HEK293 (cell line): ENCODE data around the gene ARAP3.
"Not testable (repeated sequence)": the region's sequence is repeated elsewhere in the genome, so short reads cannot be mapped to it uniquely, and the experiment has no call there.

Experiments
- CTCF ChIA-PET: fragments of 350-600 bp; formaldehyde crosslinking; extraction: SDS; loops from one replicate; lab custom pipeline; 2021; ENCODE audit warnings: antibody characterized with exemption; lab: Yijun Ruan, JAX
- POLR2A ChIA-PET: fragments of 300-600 bp; formaldehyde crosslinking; extraction: SDS; loops from one replicate; lab custom pipeline; 2020; ENCODE audit warnings: antibody characterized with exemption, inconsistent platforms; lab: Yijun Ruan, JAX
- H3K27ac ChIP-seq: fragments of 200-500 bp; sonication (Bioruptor generic); 2 replicates; pipeline ENCODE4 v1.5.1; 2014; ENCODE audit warnings: low read depth, low read length, control low read depth, inconsistent platforms; ENCODE audit errors: extremely low read depth
- H3K36me3 ChIP-seq, 2 experiments: fragments of 200-500 bp in 1 of 2; sonication (Bioruptor generic) in 1 of 2; 1 replicate in 1 of 2; 2 replicates in 1 of 2; pipeline ENCODE4 v1.5.1; 2014 to 2017; ENCODE audit warnings: inconsistent platforms in 2 of 2, low read length in 2 of 2; ENCODE audit not compliant: control insufficient read depth in 2 of 2, insufficient read depth in 1 of 2
- H3K4me1 ChIP-seq: fragments of 200-500 bp; sonication (Bioruptor generic); 2 replicates; pipeline ENCODE4 v1.5.1; 2014; ENCODE audit warnings: mild to moderate bottlenecking, low read length, inconsistent platforms; ENCODE audit not compliant: control insufficient read depth, insufficient read depth
- H3K4me3 ChIP-seq: 2 replicates; pipeline ENCODE4 v1.5.1; 2011; ENCODE audit warnings: low read depth, mild to moderate bottlenecking, control low read depth, low read length, moderate library complexity
- H3K9me3 ChIP-seq: fragments of 200-500 bp; sonication (Bioruptor generic); 2 replicates; pipeline ENCODE4 v1.5.1; 2014; ENCODE audit warnings: low read depth, low read length, inconsistent platforms; ENCODE audit not compliant: control insufficient read depth, insufficient read depth
- AEBP2 ChIP-seq: fragments of 450-650 bp; formaldehyde crosslinking; IDR thresholded peaks from 2 replicates; pipeline ENCODE4 v1.5.1; 2016; ENCODE audit warnings: missing biosample characterization, missing genetic modification characterization, borderline replicate concordance
- FEZF1 ChIP-seq: fragments of 450-650 bp; formaldehyde crosslinking; IDR thresholded peaks from 2 replicates; pipeline ENCODE4 v1.5.1; 2016; ENCODE audit warnings: missing biosample characterization, missing genetic modification characterization
- MZF1 ChIP-seq: fragments of 450-650 bp; formaldehyde crosslinking; IDR thresholded peaks from 2 replicates; pipeline ENCODE4 v1.5.1; 2017; ENCODE audit warnings: missing biosample characterization, missing genetic modification characterization, borderline replicate concordance
- SCRT1 ChIP-seq: fragments of 450-650 bp; formaldehyde crosslinking; IDR thresholded peaks from 2 replicates; pipeline ENCODE4 v1.5.1; 2016; ENCODE audit warnings: missing biosample characterization, missing genetic modification characterization, borderline replicate concordance
- SCRT2 ChIP-seq: fragments of 450-650 bp; formaldehyde crosslinking; IDR thresholded peaks from 2 replicates; pipeline ENCODE4 v1.5.1; 2016; ENCODE audit warnings: missing biosample characterization, missing genetic modification characterization
- WT1 ChIP-seq: fragments of 450-650 bp; formaldehyde crosslinking; IDR thresholded peaks from 2 replicates; pipeline ENCODE4 v1.5.1; 2016; ENCODE audit warnings: missing biosample characterization, missing genetic modification characterization
- ZNF174 ChIP-seq: fragments of 450-650 bp; formaldehyde crosslinking; IDR thresholded peaks from 2 replicates; pipeline ENCODE4 v1.5.0; 2017; ENCODE audit warnings: missing biosample characterization, mild to moderate bottlenecking, missing genetic modification characterization
- ZNF335 ChIP-seq: fragments of 450-650 bp; formaldehyde crosslinking; conservative IDR thresholded peaks from 2 replicates; pipeline ENCODE4 v1.5.1; 2016; ENCODE audit warnings: missing biosample characterization, missing genetic modification characterization
- ZNF362 ChIP-seq: fragments of 450-650 bp; formaldehyde crosslinking; IDR thresholded peaks from 2 replicates; pipeline ENCODE4 v1.5.1; 2016; ENCODE audit warnings: missing biosample characterization, missing genetic modification characterization
- ZNF404 ChIP-seq: fragments of 450-650 bp; formaldehyde crosslinking; IDR thresholded peaks from 2 replicates; pipeline ENCODE4 v1.5.1; 2017; ENCODE audit warnings: missing biosample characterization, missing genetic modification characterization
- ZNF501 ChIP-seq: fragments of 450-650 bp; formaldehyde crosslinking; IDR thresholded peaks from 2 replicates; pipeline ENCODE4 v1.5.1; 2016; ENCODE audit warnings: missing biosample characterization, missing genetic modification characterization
- ZNF510 ChIP-seq: fragments of 450-650 bp; formaldehyde crosslinking; IDR thresholded peaks from 2 replicates; pipeline ENCODE4 v1.5.1; 2018; ENCODE audit warnings: mild to moderate bottlenecking, missing genetic modification characterization, missing biosample characterization; ENCODE audit not compliant: insufficient replicate concordance
- ZNF571 ChIP-seq: fragments of 450-650 bp; formaldehyde crosslinking; IDR thresholded peaks from 2 replicates; pipeline ENCODE4 v1.5.0; 2017; ENCODE audit warnings: missing biosample characterization, missing genetic modification characterization
- ZNF610 ChIP-seq: fragments of 450-650 bp; formaldehyde crosslinking; IDR thresholded peaks from 2 replicates; pipeline ENCODE4 v1.5.1; 2016; ENCODE audit warnings: missing biosample characterization, missing genetic modification characterization, borderline replicate concordance
- ZNF623 ChIP-seq: fragments of 450-650 bp; formaldehyde crosslinking; IDR thresholded peaks from 2 replicates; pipeline ENCODE4 v1.5.1; 2016; ENCODE audit warnings: missing biosample characterization, missing genetic modification characterization
- ZNF76 ChIP-seq: fragments of 450-650 bp; formaldehyde crosslinking; IDR thresholded peaks from 2 replicates; pipeline ENCODE4; 2016; ENCODE audit warnings: low read depth, missing biosample characterization, missing genetic modification characterization, borderline replicate concordance
- TF ChIP-seq, protein P1 (sequence below): fragments of 450-650 bp; IDR thresholded peaks from 2 replicates; pipeline ENCODE4 v1.5.1; 2018; ENCODE audit warnings: missing biosample characterization, mild to moderate bottlenecking, missing genetic modification characterization

ARAP3 gene

DNA sequence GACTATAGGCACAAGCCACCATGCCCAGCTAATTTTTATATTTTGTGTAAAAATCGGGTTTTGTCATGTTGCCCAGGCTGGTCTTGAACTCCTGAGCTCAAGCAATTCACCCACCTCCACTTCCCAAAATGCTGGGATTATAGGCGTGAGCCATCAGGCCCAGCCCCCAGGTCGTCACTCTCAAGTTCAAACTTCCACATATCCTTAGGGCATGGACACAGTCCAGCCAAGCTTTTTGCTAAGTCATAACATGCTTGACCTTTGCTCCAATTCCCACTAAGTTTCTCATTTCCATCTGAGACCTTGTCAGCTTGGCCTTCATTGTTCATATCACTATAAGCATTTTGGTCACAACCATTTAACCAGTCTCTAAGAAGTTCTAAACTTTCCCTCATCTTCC, 43.9 kb upstream of the ARAP3 start:
- Histone ChIP-seq H3K36me3 (no peaks in the 10 kb centered on the region), H3K9me3 (no peaks in the 10 kb centered on the region), H3K4me1 (no peaks in the 10 kb centered on the region), H3K27ac (no peak overlapping the region), H3K4me3 (no peak overlapping the region)
- ChIA-PET POLR2A (no interaction called here), CTCF (interaction anchor here (0.6 to 1.0 kb wide), 6 partner anchors 24 to 856 kb away, joined by 3 to 6 read pairs (median 4); no protein-coding TSS in a partner anchor)
- TF ChIP-seq ZNF335 (tag by site-specific recombination): no peak
- TF ChIP-seq MZF1 (tag by site-specific recombination): no peak
- TF ChIP-seq, protein P1, sequence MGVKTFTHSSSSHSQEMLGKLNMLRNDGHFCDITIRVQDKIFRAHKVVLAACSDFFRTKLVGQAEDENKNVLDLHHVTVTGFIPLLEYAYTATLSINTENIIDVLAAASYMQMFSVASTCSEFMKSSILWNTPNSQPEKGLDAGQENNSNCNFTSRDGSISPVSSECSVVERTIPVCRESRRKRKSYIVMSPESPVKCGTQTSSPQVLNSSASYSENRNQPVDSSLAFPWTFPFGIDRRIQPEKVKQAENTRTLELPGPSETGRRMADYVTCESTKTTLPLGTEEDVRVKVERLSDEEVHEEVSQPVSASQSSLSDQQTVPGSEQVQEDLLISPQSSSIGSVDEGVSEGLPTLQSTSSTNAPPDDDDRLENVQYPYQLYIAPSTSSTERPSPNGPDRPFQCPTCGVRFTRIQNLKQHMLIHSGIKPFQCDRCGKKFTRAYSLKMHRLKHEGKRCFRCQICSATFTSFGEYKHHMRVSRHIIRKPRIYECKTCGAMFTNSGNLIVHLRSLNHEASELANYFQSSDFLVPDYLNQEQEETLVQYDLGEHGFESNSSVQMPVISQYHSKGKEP (tag by site-specific recombination): no peak
- TF ChIP-seq ZNF501 (tag by site-specific recombination): no peak
- TF ChIP-seq ZNF362 (tag by site-specific recombination): no peak
- no peak for TF ChIP-seq ZNF174
- TF ChIP-seq ZNF623: no peak
- TF ChIP-seq AEBP2 (tag by site-specific recombination): no peak
- no peak for TF ChIP-seq ZNF510 (tag by site-specific recombination)
- TF ChIP-seq ZNF76: no peak
- no peak for TF ChIP-seq ZNF571 (tag by site-specific recombination)
- TF ChIP-seq ZNF404 (tag by site-specific recombination): no peak
- no peak for TF ChIP-seq WT1 (tag by site-specific recombination)

DNA sequence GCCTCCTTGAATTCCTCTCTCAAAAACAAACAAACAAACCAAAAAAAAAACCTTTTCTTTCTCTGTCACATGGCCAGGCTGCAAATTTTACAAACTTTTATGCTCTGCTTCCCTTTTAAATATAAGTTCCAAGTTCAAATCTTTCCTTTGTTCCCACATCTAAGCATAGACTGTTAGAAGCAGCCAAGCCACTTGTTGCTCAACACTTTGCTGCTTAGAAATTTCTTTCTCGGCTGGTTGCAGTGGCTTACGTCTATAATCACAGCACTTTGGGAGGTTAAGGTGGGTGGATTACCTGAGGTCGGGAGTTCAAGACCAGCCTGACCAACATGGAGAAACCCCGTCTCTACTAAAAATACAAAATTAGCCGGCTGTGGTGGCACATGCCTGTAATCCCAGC, 43.1 kb upstream of the ARAP3 start:
- CTCF ChIA-PET: interaction anchor here (0.7 kb wide), 1 partner anchor 236 kb away, joined by 3 read pairs; no protein-coding TSS in a partner anchor

DNA sequence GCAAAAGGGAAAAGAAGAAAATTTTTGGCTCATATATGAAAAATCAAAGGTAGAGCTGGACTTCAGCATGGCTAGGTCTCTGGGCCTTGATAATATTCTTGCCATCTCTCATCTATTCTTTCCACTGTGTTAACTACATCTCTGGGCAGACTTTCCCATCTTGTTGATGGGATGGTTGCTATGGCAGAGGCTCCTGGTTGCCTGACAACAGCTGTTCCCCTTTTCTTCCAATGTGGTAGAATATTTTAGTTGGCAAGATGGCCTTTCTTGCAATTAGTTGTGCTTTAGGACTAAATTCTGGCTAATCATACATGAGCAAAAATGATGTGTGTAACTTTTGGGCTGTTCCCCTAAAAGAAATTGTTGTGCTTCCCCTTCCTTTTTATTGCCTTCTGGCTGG, 40.2 kb upstream of the ARAP3 start:
- TF ChIP-seq, protein P1 (tag by site-specific recombination): no peak
- no peak for TF ChIP-seq FEZF1
- TF ChIP-seq ZNF610: no peak
- TF ChIP-seq, all 188 proteins: peak for 0
- H3K36me3 ChIP-seq: no peaks in the 10 kb centered on the region
- no peak overlapping the region for H3K27ac ChIP-seq
- H3K4me3 ChIP-seq: no peak overlapping the region
- H3K9me3 ChIP-seq: no peaks in the 10 kb centered on the region
- ChIA-PET POLR2A (interaction anchor here (0.5 kb wide), 1 partner anchor 145 kb away, joined by 3 read pairs; no protein-coding TSS in a partner anchor), CTCF (no interaction called here)
- H3K4me1 ChIP-seq: no peaks in the 10 kb centered on the region

More for the DNA sequence above, 43.1 kb upstream of the ARAP3 start:
- POLR2A ChIA-PET, H3K4me3 ChIP-seq, H3K4me1 ChIP-seq, H3K9me3 ChIP-seq, H3K36me3 ChIP-seq, H3K27ac ChIP-seq: not testable (repeated sequence)
- TF ChIP-seq SCRT2 (tag by site-specific recombination): peak; percentile 73
- 0 out of 2 replicates have a peak, but pooled peaks have one; percentile 64 for TF ChIP-seq SCRT1
